WTC11 (cell line): Measurements from ENCODE around the gene PEAR1.

ENCODE experiments used
- CTCF ChIP-seq: fragments of 200-600 bp; IDR thresholded peaks from 2 replicates; pipeline ENCODE4 v1.8.0; 2022; ENCODE audit warnings: antibody characterized with exemption
- E2F5 ChIP-seq: sonication (generic); formaldehyde crosslinking; IDR thresholded peaks from 2 replicates; pipeline ENCODE4 v1.8.1; 2022; ENCODE audit warnings: mild to moderate bottlenecking, moderate library complexity, missing genetic modification reagents
- HMGXB4 ChIP-seq: sonication (generic); formaldehyde crosslinking; IDR thresholded peaks from 2 replicates; pipeline ENCODE4 v1.8.1; 2023; ENCODE audit warnings: mild to moderate bottlenecking, moderate library complexity, missing genetic modification reagents
- MAX ChIP-seq: sonication (generic); formaldehyde crosslinking; IDR thresholded peaks from 2 replicates; pipeline ENCODE4 v1.8.0; 2022; ENCODE audit warnings: mild to moderate bottlenecking, missing genetic modification reagents

- no peak for TF ChIP-seq CTCF
- TF ChIP-seq MAX (CRISPR knock-in tag): no peak
- no peak for TF ChIP-seq E2F5 (CRISPR knock-in tag)
- no peak for TF ChIP-seq HMGXB4 (CRISPR knock-in tag)
Measured at GRCh38 chr1:156943756-156944155, 50.2 kb downstream of the PEAR1 start.
